ENCODE data around the gene CCL18. TPM values are rescaled to one million over a fixed set of nuclear protein-coding genes. Genes with fewer than 3 reads are reported as not detected.
A peak's percentile ranks its signal among the peaks of the same experiment; 100 is the strongest.
"Not testable (repeated sequence)": the region's sequence is repeated elsewhere in the genome, so short reads cannot be mapped to it uniquely, and the experiment has no call there.

Gene CCL18
- total RNA-seq, 8 experiments from 2014 or later: 0.29 to 0.73 (median 0.59) TPM; not detected in 4

DNA sequence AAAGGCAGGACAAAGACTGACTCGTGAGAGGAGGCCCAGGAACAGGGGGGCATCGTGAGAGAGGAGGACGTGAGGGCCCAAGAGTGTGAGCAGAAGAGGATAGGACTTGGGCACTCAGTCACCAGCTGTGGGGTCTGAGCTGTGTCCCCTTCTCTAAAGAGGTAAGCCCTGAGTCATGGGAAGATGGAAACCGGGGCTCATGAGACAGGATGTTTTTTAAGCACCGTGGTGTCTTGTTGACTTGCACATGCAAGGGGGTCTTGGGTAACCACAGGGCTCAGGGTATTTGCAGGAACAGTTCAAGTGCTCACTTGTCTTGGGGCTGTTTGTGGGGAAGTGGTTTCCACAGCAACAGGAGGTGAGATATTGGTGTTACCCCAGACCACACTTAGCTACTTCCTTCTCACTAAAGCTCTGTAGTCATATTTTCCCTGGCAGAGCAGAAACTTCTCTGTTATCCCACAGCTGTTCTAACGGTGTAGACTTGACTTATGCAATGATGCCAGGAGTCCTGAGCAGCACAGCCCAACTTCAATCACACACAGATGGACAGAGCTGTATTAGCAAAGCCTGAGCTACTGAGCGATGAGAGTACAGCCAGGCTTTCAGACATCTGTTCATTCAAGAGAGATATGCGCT, 18.5 kb downstream of the CCL18 start:
- in situ Hi-C loops (cut with MboI; ENCODE audit: low pct_unique_long_range_greater_than_20kb in 2 of 9, low sequenced_read_pairs in 9 of 9, unreplicated experiment in 9 of 9); H3K4me3 ChIP-seq; H3K27ac ChIP-seq; H3K4me1 ChIP-seq (replicated peaks in 1 of 2): not testable (repeated sequence)
- peak in 3 of 8 experiments; percentile 63 to 89 (median 85) for ATAC-seq (replicated peaks in 6 of 8)
- WGBS, 10 experiments: 0 to 100% (median 43%) methylated on average over 1 to 3 of the region's 8 CpGs; no CpG with 5 or more reads in 6 of the 10 experiments

DNA sequence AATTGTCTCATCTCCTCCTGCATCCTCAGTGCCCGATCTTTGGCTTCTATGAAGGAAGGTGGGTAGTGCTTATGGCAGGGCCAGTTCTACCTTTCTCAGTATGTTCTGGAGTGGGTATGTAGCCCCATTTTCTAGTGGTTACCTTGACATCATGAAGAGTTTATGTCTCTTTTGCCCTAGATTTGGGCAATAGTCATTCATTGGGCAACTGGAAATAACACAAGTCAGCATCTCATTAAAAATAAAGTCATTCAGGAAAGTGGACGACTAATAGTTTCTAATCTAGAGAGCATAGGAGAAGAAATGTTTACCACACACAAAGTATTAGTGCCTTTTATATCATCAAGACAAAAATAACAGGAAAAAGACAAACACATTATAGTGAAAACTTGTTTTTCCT, 19.6 kb downstream of the CCL18 start:
- H3K4me1 ChIP-seq (replicated peaks in 1 of 2); in situ Hi-C loops (cut with MboI; ENCODE audit: low pct_unique_long_range_greater_than_20kb in 2 of 9, low sequenced_read_pairs in 9 of 9, unreplicated experiment in 9 of 9); H3K27ac ChIP-seq; ATAC-seq (replicated peaks in 6 of 8); H3K4me3 ChIP-seq: not testable (repeated sequence)
- 20 to 88% (median 65%) methylated on average over 1 of the region's 2 CpGs; no CpG with 5 or more reads in 6 of the 10 experiments for WGBS, 10 experiments

GRCh38 chr17:36085765-36086164, 21.7 kb downstream of the CCL18 start:
- in situ Hi-C loops (cut with MboI; ENCODE audit: low pct_unique_long_range_greater_than_20kb in 2 of 9, low sequenced_read_pairs in 9 of 9, unreplicated experiment in 9 of 9): no loop called here
- Histone ChIP-seq H3K4me1 (replicated peaks in 1 of 2) (no peaks in the 10 kb centered on the region), H3K27ac (no peak overlapping the region), H3K4me3 (no peak overlapping the region)
- WGBS, 10 experiments: 0 to 67% (median 57%) methylated on average over 1 of the region's 1 CpG; no CpG with 5 or more reads in 5 of the 10 experiments
- ATAC-seq (replicated peaks in 6 of 8): peak in 2 of 8 experiments; percentile 11 to 38

GRCh38 chr17:36086791-36087190, 22.7 kb downstream of the CCL18 start:
- 20 to 100% (median 88%) methylated on average over 1 of the region's 1 CpG; no CpG with 5 or more reads in 2 of the 10 experiments for WGBS, 10 experiments
- Histone ChIP-seq H3K4me3 (no peak overlapping the region), H3K4me1 (replicated peaks in 1 of 2) (no peaks in the 10 kb centered on the region), H3K27ac (no peak overlapping the region)
- ATAC-seq (replicated peaks in 6 of 8): peak in 1 of 8 experiments; percentile 11
- in situ Hi-C loops (cut with MboI; ENCODE audit: low pct_unique_long_range_greater_than_20kb in 2 of 9, low sequenced_read_pairs in 9 of 9, unreplicated experiment in 9 of 9): no loop called here

DNA sequence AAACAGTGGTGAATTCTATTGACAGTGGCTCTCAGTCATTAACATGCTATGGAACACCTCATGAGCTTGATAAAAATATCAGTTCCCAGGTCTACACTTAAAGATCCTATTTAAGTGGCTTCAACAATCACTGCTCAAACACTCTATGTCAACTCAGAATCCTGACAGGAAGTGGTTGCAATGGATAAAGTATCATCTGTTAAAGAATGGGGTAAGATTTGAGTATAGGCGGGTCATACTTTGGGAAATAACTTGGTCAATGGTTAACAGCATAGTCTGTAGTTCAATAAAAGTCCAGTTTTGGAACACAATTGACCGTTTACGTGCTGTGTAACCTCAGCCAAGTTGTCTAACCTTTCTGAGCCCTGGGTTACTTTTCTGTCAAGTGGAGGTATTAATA, 23.4 kb downstream of the CCL18 start:
- no CpG with 5 or more reads among the region's 3 CpGs for WGBS, 10 experiments
- H3K27ac ChIP-seq; H3K4me1 ChIP-seq (replicated peaks in 1 of 2); ATAC-seq (replicated peaks in 6 of 8); H3K4me3 ChIP-seq; in situ Hi-C loops (cut with MboI; ENCODE audit: low pct_unique_long_range_greater_than_20kb in 2 of 9, low sequenced_read_pairs in 9 of 9, unreplicated experiment in 9 of 9): not testable (repeated sequence)

DNA sequence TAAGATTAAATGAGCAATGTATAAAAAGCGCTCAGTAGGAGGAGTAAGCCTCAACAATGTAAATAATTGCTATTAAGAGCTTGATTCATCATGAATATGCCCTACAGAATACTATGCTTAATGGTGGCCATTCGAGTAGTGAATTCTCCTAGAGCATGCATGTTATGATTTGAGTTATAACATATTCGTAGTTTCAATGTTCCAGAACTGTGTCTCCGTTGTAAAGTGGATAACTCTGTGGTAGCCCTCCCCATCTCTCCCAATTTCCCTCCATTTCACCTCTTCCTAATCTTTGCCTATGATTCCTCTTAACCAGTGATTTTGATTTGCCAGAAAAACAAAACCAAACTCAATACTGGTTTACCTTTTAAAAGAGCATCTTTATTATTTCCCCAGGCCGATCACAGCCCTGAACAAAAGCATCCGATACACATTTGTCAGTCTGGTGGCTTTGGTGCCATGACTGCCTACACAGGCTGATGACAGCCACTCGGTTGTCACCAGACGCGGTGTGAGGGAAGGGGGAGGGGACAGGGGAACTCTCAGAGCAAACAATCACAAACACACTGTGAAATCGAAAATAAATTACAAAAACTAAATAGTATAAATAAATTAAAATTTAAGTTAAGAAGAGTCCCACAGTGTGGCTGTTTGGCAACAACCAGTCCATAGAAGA, 24.0 kb downstream of the CCL18 start:
- H3K27ac ChIP-seq; ATAC-seq (replicated peaks in 6 of 8); H3K4me3 ChIP-seq; H3K4me1 ChIP-seq (replicated peaks in 1 of 2); in situ Hi-C loops (cut with MboI; ENCODE audit: low pct_unique_long_range_greater_than_20kb in 2 of 9, low sequenced_read_pairs in 9 of 9, unreplicated experiment in 9 of 9): not testable (repeated sequence)
- 33 to 100% (median 80%) methylated on average over 1 to 7 of the region's 10 CpGs; no CpG with 5 or more reads in 2 of the 10 experiments for WGBS, 10 experiments

DNA sequence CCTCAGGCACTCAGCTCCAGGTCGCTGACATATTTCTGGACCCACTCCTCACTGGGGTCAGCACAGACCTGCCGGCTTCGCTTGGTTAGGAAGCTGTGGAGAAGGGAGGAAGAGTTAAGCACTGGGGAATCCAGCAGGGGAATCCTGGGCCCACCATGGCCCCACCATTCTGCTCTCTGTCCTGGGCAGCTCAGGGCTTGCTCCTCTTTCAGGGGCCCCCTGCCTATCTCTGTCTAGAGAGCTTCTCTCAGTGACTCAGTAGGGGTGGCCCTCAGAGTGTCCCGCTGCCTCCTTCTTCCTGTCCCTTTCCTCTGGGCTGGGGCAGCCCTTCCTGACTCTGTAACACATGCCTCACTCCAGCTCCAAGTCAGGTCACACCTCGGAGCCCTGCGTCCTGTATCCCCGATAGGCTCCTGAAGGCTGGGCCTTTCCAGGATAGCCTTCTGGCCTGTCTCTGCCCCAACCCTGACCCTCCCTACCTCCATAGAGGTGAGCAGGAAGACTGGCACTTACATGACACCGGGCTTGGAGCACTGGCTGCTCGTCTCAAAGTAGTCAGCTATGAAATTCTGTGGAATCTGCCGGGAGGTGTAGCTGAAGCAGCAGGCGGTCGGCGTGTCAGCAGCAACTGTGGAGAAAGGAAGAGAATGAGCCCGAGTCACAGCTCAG, 24.7 kb downstream of the CCL18 start:
- WGBS, 10 experiments: 20 to 92% (median 61%) methylated on average over 1 to 7 of the region's 14 CpGs; no CpG with 5 or more reads in 5 of the 10 experiments
- Histone ChIP-seq H3K27ac (no peak overlapping the region), H3K4me3 (no peak overlapping the region), H3K4me1 (replicated peaks in 1 of 2) (no peaks in the 10 kb centered on the region)
- ATAC-seq (replicated peaks in 6 of 8): no peak
- in situ Hi-C loops (cut with MboI; ENCODE audit: low pct_unique_long_range_greater_than_20kb in 2 of 9, low sequenced_read_pairs in 9 of 9, unreplicated experiment in 9 of 9): no loop called here

GRCh38 chr17:36089339-36089865, 25.3 kb downstream of the CCL18 start:
- no peaks in the 10 kb centered on the region for H3K4me1 ChIP-seq (replicated peaks in 1 of 2)
- in situ Hi-C loops (cut with MboI; ENCODE audit: low pct_unique_long_range_greater_than_20kb in 2 of 9, low sequenced_read_pairs in 9 of 9, unreplicated experiment in 9 of 9): no loop called here
- WGBS, 10 experiments: 4 to 82% (median 58%) methylated on average over 2 to 4 of the region's 4 CpGs; no CpG with 5 or more reads in 3 of the 10 experiments
- no peak overlapping the region for H3K4me3 ChIP-seq
- H3K27ac ChIP-seq: no peak overlapping the region
- ATAC-seq (replicated peaks in 6 of 8): no peak

GRCh38 chr17:36089888-36090836, 26.1 kb downstream of the CCL18 start, which contains the start of gene CCL3:
Gene CCL3 (minus strand): TSS chr17:36090143. CDS start chr17:36090058, 85 bp downstream.
- no peak within 1 kb of the TSS for H3K27ac ChIP-seq
- ATAC-seq (replicated peaks in 6 of 8): peak in 5 of 8 experiments; percentile 24 to 94 (median 59)
- no peaks in the 10 kb centered on the region for H3K4me1 ChIP-seq (replicated peaks in 1 of 2)
- in situ Hi-C loops (cut with MboI; ENCODE audit: low pct_unique_long_range_greater_than_20kb in 2 of 9, low sequenced_read_pairs in 9 of 9, unreplicated experiment in 9 of 9): no loop called here
- H3K4me3 ChIP-seq: no peak within 1 kb of the TSS
- 15 to 90% (median 55%) methylated on average over 1 to 9 of the region's 9 CpGs; no CpG with 5 or more reads in 2 of the 10 experiments for WGBS, 10 experiments

DNA sequence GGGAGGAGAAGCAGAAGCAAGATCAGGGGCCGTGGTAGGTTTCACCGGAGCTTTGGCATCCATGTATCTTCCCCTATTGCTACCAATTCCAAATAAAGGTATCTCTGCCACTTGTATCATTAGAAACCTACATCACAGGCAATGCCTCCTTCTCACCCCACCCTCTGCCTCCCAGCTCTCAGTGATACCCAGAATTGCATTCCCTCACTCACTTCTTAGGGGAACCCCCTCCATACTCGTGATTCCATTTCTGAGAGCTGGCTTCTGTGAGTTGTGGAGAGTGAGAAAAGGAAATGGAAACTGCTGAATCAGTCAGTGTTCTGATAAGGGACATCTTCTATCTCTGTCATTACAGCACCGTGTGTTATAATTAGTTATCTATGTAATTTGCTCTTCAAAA, 28.2 kb downstream of the CCL18 start:
- in situ Hi-C loops (cut with MboI; ENCODE audit: low pct_unique_long_range_greater_than_20kb in 2 of 9, low sequenced_read_pairs in 9 of 9, unreplicated experiment in 9 of 9): no loop called here
- no peak for ATAC-seq (replicated peaks in 6 of 8)
- Histone ChIP-seq H3K4me1 (replicated peaks in 1 of 2) (no peaks in the 10 kb centered on the region), H3K27ac (no peak overlapping the region), H3K4me3 (no peak overlapping the region)
- WGBS, 10 experiments: 17 to 100% (median 60%) methylated on average over 1 to 4 of the region's 4 CpGs; no CpG with 5 or more reads in 2 of the 10 experiments

DNA sequence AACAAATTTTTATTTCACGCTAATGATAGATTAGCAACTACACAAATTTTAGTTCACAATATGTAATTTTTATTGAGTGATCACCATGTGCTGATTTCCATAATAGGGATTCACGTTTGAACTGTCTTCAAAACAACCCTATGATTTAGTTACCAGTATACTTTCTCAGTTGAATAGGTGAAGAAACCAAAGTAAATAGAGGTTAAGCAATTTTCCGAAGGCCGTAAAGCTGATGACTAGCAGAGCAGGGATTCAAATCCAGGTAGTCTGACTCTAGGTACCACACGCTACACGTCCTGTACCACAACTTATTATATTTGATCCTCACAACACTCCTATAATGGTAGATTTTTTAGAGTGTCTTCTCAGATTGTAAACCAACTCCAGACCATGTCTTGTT, 28.6 kb downstream of the CCL18 start:
- H3K4me3 ChIP-seq; ATAC-seq (replicated peaks in 6 of 8); H3K27ac ChIP-seq; in situ Hi-C loops (cut with MboI; ENCODE audit: low pct_unique_long_range_greater_than_20kb in 2 of 9, low sequenced_read_pairs in 9 of 9, unreplicated experiment in 9 of 9); H3K4me1 ChIP-seq (replicated peaks in 1 of 2): not testable (repeated sequence)
- 0 to 93% (median 58%) methylated on average over 1 to 6 of the region's 6 CpGs for WGBS, 10 experiments

- in situ Hi-C loops (cut with MboI; ENCODE audit: low pct_unique_long_range_greater_than_20kb in 2 of 9, low sequenced_read_pairs in 9 of 9, unreplicated experiment in 9 of 9): no loop called here
- H3K27ac ChIP-seq: no peak overlapping the region
- no peaks in the 10 kb centered on the region for H3K4me1 ChIP-seq (replicated peaks in 1 of 2)
- 5 to 100% (median 62%) methylated on average over 1 of the region's 1 CpG for WGBS, 10 experiments
- no peak overlapping the region for H3K4me3 ChIP-seq
- ATAC-seq (replicated peaks in 6 of 8): no peak
Measured at GRCh38 chr17:36094232-36094631, 30.2 kb downstream of the CCL18 start.

Data from motor neuron (in vitro differentiated cells).